WTC11 (cell line): ENCODE data around the gene C1QC. TPM values are rescaled to one million over a fixed set of nuclear protein-coding genes. Genes with fewer than 3 reads are reported as not detected.

Experiments used
- ATAC-seq: fragments of 200-7000 bp; cut with Tn5 transposase; 2 replicates; pipeline ENCODE4 v1.10.0; 2021; ENCODE audit warnings: mild to moderate bottlenecking, moderate library complexity
- CTCF ChIA-PET: fragments of 300-600 bp; sonication (Branson Sonifier 250); formaldehyde crosslinking; loops from one replicate; lab custom pipeline; 2021; ENCODE audit warnings: antibody characterized with exemption; lab: Charles Lee
- POLR2A ChIA-PET: fragments of 350-600 bp; sonication (Branson Sonifier 250); formaldehyde crosslinking; loops from one replicate; lab custom pipeline; 2021; ENCODE audit warnings: antibody characterized with exemption; lab: Charles Lee
- DNase-seq: peaks from one replicate; pipeline ENCODE4 v3.0.0; 2021; ENCODE audit warnings: low spot score
- H3K27ac Mint-ChIP-seq: 2 replicates; pipeline ENCODE4 v1.8.0; 2021; ENCODE audit warnings: mixed read lengths
- H3K27me3 Mint-ChIP-seq: 2 replicates; pipeline ENCODE4 v1.8.0; 2021; ENCODE audit warnings: low read depth, mild to moderate bottlenecking, moderate library complexity, mixed read lengths
- H3K36me3 Mint-ChIP-seq: 2 replicates; pipeline ENCODE4 v1.8.0; 2021; ENCODE audit warnings: mixed read lengths
- H3K4me1 Mint-ChIP-seq: 2 replicates; pipeline ENCODE4 v1.8.0; 2022; ENCODE audit warnings: mixed read lengths
- H3K4me3 Mint-ChIP-seq: 2 replicates; pipeline ENCODE4 v1.8.0; 2021; ENCODE audit warnings: mild to moderate bottlenecking, moderate library complexity, mixed read lengths
- H3K9me3 Mint-ChIP-seq: 2 replicates; pipeline ENCODE4 v1.8.0; 2021; ENCODE audit warnings: mixed read lengths
- AFF4 ChIP-seq: sonication (generic); formaldehyde crosslinking; IDR thresholded peaks from 2 replicates; pipeline ENCODE4 v1.8.1; 2023; ENCODE audit warnings: mild to moderate bottlenecking, missing genetic modification reagents, borderline replicate concordance
- AR ChIP-seq: fragments of 250-450 bp; sonication (Bioruptor Pico); IDR thresholded peaks from 2 replicates; pipeline ENCODE4 v1.9.0; 2021; ENCODE audit warnings: mild to moderate bottlenecking
- ERG ChIP-seq: fragments of 250-450 bp; sonication (Bioruptor Pico); IDR thresholded peaks from 2 replicates; pipeline ENCODE4 v1.8.0; 2021; ENCODE audit warnings: mild to moderate bottlenecking
- FOXK1 ChIP-seq: sonication (generic); formaldehyde crosslinking; IDR thresholded peaks from 2 replicates; pipeline ENCODE4 v1.8.0; 2022; ENCODE audit warnings: mild to moderate bottlenecking, moderate library complexity, missing genetic modification reagents
- JUN ChIP-seq: sonication (generic); formaldehyde crosslinking; IDR thresholded peaks from 2 replicates; pipeline ENCODE4 v1.8.0; 2023; ENCODE audit warnings: mild to moderate bottlenecking, missing genetic modification reagents
- MAX ChIP-seq: sonication (generic); formaldehyde crosslinking; IDR thresholded peaks from 2 replicates; pipeline ENCODE4 v1.8.0; 2022; ENCODE audit warnings: mild to moderate bottlenecking, missing genetic modification reagents
- MXD4 ChIP-seq: fragments of 250-450 bp; sonication (Bioruptor Pico); IDR thresholded peaks from 2 replicates; pipeline ENCODE4 v1.8.0; 2021; ENCODE audit warnings: mild to moderate bottlenecking, moderate library complexity, borderline replicate concordance
- RORB ChIP-seq: fragments of 250-450 bp; sonication (Bioruptor Pico); IDR thresholded peaks from 2 replicates; pipeline ENCODE4 v1.9.0; 2021; ENCODE audit warnings: mild to moderate bottlenecking
- SMAD4 ChIP-seq: sonication (generic); formaldehyde crosslinking; IDR thresholded peaks from 2 replicates; pipeline ENCODE4 v1.8.0; 2022; ENCODE audit warnings: mild to moderate bottlenecking, missing genetic modification reagents
- USF2 ChIP-seq: sonication (generic); formaldehyde crosslinking; IDR thresholded peaks from 2 replicates; pipeline ENCODE4 v1.8.1; 2023; ENCODE audit warnings: mild to moderate bottlenecking, missing genetic modification reagents, moderate library complexity
- ZNF396 ChIP-seq: fragments of 250-450 bp; sonication (Bioruptor Pico); IDR thresholded peaks from 2 replicates; pipeline ENCODE4 v1.8.0; 2021; ENCODE audit warnings: mild to moderate bottlenecking, moderate library complexity, borderline replicate concordance
- ZNF532 ChIP-seq: fragments of 250-450 bp; sonication (Bioruptor Pico); IDR thresholded peaks from 2 replicates; pipeline ENCODE4 v1.9.0; 2021; ENCODE audit warnings: mild to moderate bottlenecking, borderline replicate concordance
- total RNA-seq: library from RNA; stranded (reverse); gene quantifications from 3 replicates; pipeline ENCODE4 v1.2.3, GENCODE V29; 2021

Gene C1QC
- total RNA-seq, 1 experiment from 2014 or later = 0.28 TPM

GRCh38 chr1:22626237-22627157 is 16.9 kb upstream of the C1QC start:
- peaks cover 51% of the 10 kb centered on the region for H3K4me1 Mint-ChIP-seq
- H3K4me3 Mint-ChIP-seq = no peak overlapping the region
- peaks cover 3% of the 10 kb centered on the region; the same call in 1 of the 2 replicates for H3K27me3 Mint-ChIP-seq
- DNase-seq (no peak), ATAC-seq (peak; percentile 40)
- H3K27ac Mint-ChIP-seq = no peak overlapping the region
- TF ChIP-seq ZNF396 (CRISPR knock-in tag) (no peak), USF2 (CRISPR knock-in tag) (peak; percentile 55)
- no peaks in the 10 kb centered on the region for H3K9me3 Mint-ChIP-seq
- CTCF ChIA-PET = interaction anchor here (1.1 to 1.7 kb wide), 3 partner anchors 9 to 99 kb away, joined by 5 to 8 read pairs (median 5); partner anchors contain the start of gene C1QA
- POLR2A ChIA-PET = no interaction called here
- H3K36me3 Mint-ChIP-seq = no peaks in the 10 kb centered on the region

- Mint-ChIP-seq H3K27me3 (peaks cover 3% of the 10 kb centered on the region; the same call in 1 of the 2 replicates), H3K4me1 (peaks cover 55% of the 10 kb centered on the region), H3K4me3 (no peak overlapping the region), H3K36me3 (no peaks in the 10 kb centered on the region), H3K27ac (no peak overlapping the region), H3K9me3 (no peaks in the 10 kb centered on the region)
- ATAC-seq (no peak), DNase-seq (no peak)
- no peak for TF ChIP-seq USF2 (CRISPR knock-in tag)
- TF ChIP-seq, all 79 proteins: peak for 0
- ChIA-PET CTCF (no interaction called here), POLR2A (no interaction called here)
Observed at GRCh38 chr1:22627331-22627730, 16.1 kb upstream of the C1QC start.

- H3K27ac Mint-ChIP-seq = peak overlapping the region; percentile 58; the same call in 1 of the 2 replicates
- H3K4me3 Mint-ChIP-seq = no peak overlapping the region; the same call in 1 of the 2 replicates
- POLR2A ChIA-PET = no interaction called here
- peak; percentile 10 for ATAC-seq
- H3K4me1 Mint-ChIP-seq = peaks cover 55% of the 10 kb centered on the region
- H3K36me3 Mint-ChIP-seq = no peaks in the 10 kb centered on the region
- CTCF ChIA-PET = interaction anchor here (0.7 to 1.8 kb wide), 4 partner anchors 10 to 101 kb away, joined by 3 to 12 read pairs (median 6); no protein-coding TSS in a partner anchor
- no peaks in the 10 kb centered on the region for H3K9me3 Mint-ChIP-seq
- H3K27me3 Mint-ChIP-seq = peaks cover 3% of the 10 kb centered on the region; the same call in 1 of the 2 replicates
- DNase-seq = no peak
- no peak for TF ChIP-seq FOXK1 (CRISPR knock-in tag)
- TF ChIP-seq MXD4 (CRISPR knock-in tag) = no peak
- no peak for TF ChIP-seq AR (CRISPR knock-in tag)
- no peak for TF ChIP-seq RORB
- TF ChIP-seq MAX (CRISPR knock-in tag) = no peak
- TF ChIP-seq JUN (CRISPR knock-in tag) = no peak
- no peak for TF ChIP-seq ZNF532 (CRISPR knock-in tag)
- no peak for TF ChIP-seq SMAD4
- no peak for TF ChIP-seq ERG (CRISPR knock-in tag)
- no peak for TF ChIP-seq AFF4
Observed at GRCh38 chr1:22628698-22629444, 14.6 kb upstream of the C1QC start.
